NCI-H460 (cell line): ENCODE results near the gene ZNF385D. TPM values are rescaled to one million over a fixed set of nuclear protein-coding genes. Genes with fewer than 3 reads are reported as not detected.

Experiments
- DNase-seq: peaks from one replicate; pipeline ENCODE4 v3.0.0-alpha.2; 2016; ENCODE audit warnings: low read depth; ENCODE audit errors: extremely low read depth
- total RNA-seq: library from RNA; depleted of rRNA; stranded (reverse); fragments of >200 nt; shearing (Covaris generic); gene quantifications from 2 replicates; pipeline ENCODE4 v1.2.3, GENCODE V29; 2014

ZNF385D gene
- total RNA-seq, 1 experiment from 2014 or later: 0.02 TPM

- DNase-seq: no peak
Observed at GRCh38 chr3:21620511-21621155, 130.4 kb downstream of the ZNF385D start.

GRCh38 chr3:21618695-21619094 is 132.3 kb downstream of the ZNF385D start:
- no peak for DNase-seq

GRCh38 chr3:21613372-21614070 is 137.5 kb downstream of the ZNF385D start:
- DNase-seq: no peak

GRCh38 chr3:21601178-21601577 is 149.8 kb downstream of the ZNF385D start:
- no peak for DNase-seq

GRCh38 chr3:21599890-21600289 is 151.1 kb downstream of the ZNF385D start:
- DNase-seq: no peak

- no peak for DNase-seq
Observed at GRCh38 chr3:21592828-21593227, 158.2 kb downstream of the ZNF385D start.

GRCh38 chr3:21587894-21588293 is 163.1 kb downstream of the ZNF385D start:
- no peak for DNase-seq

GRCh38 chr3:21585216-21585740 is 165.7 kb downstream of the ZNF385D start:
- no peak for DNase-seq

GRCh38 chr3:21573291-21573690 is 177.7 kb downstream of the ZNF385D start:
- no peak for DNase-seq

GRCh38 chr3:21564531-21564930 is 186.5 kb downstream of the ZNF385D start:
- DNase-seq: no peak

- no peak for DNase-seq
Observed at GRCh38 chr3:21562243-21562642, 188.8 kb downstream of the ZNF385D start.

GRCh38 chr3:21561472-21561871 is 189.5 kb downstream of the ZNF385D start:
- no peak for DNase-seq

GRCh38 chr3:21551019-21551418 is 200.0 kb downstream of the ZNF385D start:
- no peak for DNase-seq

GRCh38 chr3:21544076-21544462 is 206.9 kb downstream of the ZNF385D start:
- DNase-seq: no peak

- DNase-seq: no peak
Observed at GRCh38 chr3:21543380-21544075, 207.5 kb downstream of the ZNF385D start.

GRCh38 chr3:21542656-21543379 is 208.2 kb downstream of the ZNF385D start:
- DNase-seq: no peak

GRCh38 chr3:21540265-21540664 is 210.7 kb downstream of the ZNF385D start:
- no peak for DNase-seq

GRCh38 chr3:21534462-21534861 is 216.5 kb downstream of the ZNF385D start:
- no peak for DNase-seq

GRCh38 chr3:21533002-21533401 is 218.0 kb downstream of the ZNF385D start:
- no peak for DNase-seq

GRCh38 chr3:21531909-21532308 is 219.1 kb downstream of the ZNF385D start:
- no peak for DNase-seq
